IPS DF 4.7 (cell line): ENCODE measurements around the gene SLC27A3.
A peak's percentile ranks its signal among the peaks of the same experiment; 100 is the strongest.
"Not testable (repeated sequence)": the region's sequence is repeated elsewhere in the genome, so short reads cannot be mapped to it uniquely, and the experiment has no call there.

Source experiments
- DNase-seq: peaks from one replicate; pipeline ENCODE4 v3.0.0-alpha.2; 2013; ENCODE audit warnings: low spot score; ENCODE audit errors: extremely low read depth

The SLC27A3 gene

GRCh38 chr1:153760440-153760839, 14.8 kb upstream of the SLC27A3 start:
- no peak for DNase-seq

GRCh38 chr1:153763365-153764225, 11.6 kb upstream of the SLC27A3 start:
- no peak for DNase-seq

DNA sequence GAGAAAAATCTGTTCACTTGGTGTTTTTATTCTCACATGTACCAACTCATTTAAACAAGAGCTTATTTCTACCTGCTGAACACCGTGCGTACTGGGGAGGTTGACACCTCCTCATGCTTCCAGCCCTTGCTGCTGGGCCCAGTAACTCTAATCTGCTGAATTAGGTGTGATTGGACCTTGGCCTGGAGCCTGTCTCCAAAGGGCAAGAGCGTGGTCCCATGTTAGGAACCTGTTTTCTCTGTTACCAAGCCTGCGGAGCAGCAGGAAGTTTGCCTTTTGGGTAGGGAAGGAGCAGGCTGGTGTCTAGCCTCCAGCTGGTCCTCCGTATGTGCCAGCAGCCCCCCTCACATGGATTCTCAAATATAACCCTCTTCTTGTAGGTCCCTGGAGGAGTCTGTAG, 10.9 kb upstream of the SLC27A3 start:
- no peak for DNase-seq

- DNase-seq: not testable (repeated sequence)
Measured at GRCh38 chr1:153766663-153767062, 8.5 kb upstream of the SLC27A3 start.

- no peak for DNase-seq
Measured at GRCh38 chr1:153767519-153767918, 7.7 kb upstream of the SLC27A3 start.

DNA sequence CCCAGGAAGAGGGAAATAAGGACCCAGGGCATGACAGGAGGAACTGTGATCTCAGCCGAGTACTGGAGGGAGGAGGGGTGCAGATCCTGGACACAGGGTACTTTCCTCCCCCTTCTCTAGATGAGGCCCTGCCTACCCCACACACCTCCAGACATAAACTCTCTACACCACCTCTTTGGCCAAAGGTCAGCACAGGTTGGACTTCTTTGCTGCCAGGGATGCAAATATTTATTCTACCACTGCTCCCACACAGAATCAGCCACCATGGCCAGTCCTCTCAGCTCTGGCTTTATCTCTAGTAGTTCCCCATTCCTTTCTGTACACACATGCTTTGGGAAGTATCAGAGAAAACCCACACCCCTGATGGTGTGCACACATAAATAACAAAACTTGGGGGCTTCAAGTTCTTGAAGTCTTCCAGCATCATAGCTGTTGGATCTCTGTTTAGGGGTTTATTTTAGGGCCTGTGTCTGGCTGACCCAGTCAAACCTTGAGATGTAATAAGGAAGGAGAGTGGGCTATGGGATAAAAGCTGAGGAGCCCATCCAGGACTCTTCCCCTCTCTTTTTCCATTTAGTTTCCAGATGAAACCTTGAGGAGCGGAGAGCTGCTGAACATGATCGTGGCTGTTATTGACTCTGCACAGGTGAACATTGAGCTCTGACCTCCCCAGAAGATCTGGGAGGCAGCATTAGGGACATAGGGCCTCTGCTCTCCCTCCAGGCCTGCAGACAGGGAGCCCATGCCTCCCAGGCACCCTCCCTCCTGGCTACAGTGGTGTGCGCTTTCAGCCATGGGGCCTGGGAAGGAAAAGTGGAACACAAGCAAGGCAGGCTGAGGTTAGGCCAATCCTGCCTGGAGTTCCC, 6.7 kb upstream of the SLC27A3 start:
- no peak for DNase-seq

GRCh38 chr1:153769221-153769620, 6.0 kb upstream of the SLC27A3 start:
- DNase-seq: no peak

- no peak for DNase-seq
Measured at GRCh38 chr1:153770797-153771196, 4.4 kb upstream of the SLC27A3 start.

- no peak for DNase-seq
Measured at GRCh38 chr1:153771261-153771660, 3.9 kb upstream of the SLC27A3 start.

DNA sequence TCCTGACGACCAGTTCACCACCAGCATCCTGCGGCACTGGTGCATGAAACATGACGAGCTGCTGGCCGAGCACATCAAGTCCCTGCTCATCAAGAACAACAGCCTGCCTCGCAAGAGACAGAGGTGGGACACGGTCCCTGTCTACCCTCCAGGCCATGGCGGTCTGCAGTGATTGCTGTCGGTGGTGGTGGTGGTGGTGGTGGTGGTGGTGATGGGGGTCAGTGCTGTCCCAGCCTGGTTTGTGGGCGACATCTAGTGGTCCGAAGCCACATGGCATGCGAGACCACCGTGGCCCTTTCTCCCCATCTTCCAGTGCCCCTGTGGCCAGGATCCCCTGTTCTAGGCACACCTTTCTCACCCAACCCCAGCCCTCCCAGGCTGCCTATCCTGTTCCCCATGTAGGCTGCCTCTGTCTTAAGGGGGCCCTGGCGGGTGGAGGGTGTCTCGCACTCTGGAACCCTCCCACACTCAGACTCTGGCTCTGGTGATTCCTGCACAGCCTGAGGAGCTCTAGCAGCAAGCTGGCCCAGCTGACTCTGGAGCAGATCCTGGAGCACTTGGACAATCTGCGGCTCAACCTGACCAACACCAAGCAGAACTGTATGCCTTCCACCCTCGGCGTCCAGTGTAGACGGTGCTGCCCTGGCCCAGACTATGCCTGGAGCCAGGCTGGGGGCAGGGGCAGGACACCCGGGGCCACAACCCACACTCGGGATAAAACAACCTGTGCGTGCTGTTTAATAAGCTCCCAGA, 3.2 kb upstream of the SLC27A3 start:
- no peak for DNase-seq

DNA sequence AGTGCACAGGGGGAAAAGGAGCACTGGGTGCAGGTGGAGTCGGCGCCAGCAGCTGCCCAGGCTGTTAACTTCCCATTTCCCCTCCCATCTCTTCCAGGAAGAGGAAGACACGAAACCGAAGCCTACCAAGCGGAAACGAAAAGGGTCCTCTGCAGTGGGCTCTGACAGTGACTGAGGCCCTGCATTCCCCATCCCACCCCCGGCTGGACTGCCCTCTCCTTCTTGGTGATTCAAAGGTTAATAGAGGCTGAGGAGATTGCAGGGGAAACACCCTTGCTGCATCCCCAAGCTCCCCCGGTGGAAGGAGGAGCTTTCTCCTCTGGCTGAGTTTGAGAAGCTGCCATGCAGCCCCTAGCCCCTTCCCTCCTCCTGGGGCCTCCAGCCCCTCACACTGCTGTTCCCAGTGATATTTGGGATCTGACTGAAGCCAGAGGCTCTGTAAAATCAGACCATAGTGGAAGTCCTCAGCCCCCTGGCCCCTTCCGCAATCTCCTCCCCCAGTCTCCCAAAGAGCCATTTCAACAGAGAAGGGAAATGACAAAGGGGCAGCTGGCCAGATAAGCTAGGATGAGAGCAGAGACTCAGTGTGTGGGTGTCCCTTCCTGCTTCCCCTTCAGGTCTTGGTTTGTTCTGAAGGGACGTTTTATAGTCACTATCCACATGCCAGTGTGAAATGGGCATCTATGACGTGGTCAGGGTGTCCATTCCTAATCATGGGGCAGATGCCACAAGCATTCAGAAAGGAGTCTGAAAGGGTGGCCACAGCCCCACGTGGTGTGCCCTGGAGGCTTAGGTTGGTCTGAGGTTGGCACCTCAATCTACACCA, 1.9 kb upstream of the SLC27A3 start:
- no peak for DNase-seq

GRCh38 chr1:153774026-153774595, 1.1 kb upstream of the SLC27A3 start:
- no peak for DNase-seq

- peak; percentile 76 for DNase-seq
Measured at GRCh38 chr1:153775458-153776327, 486 bp downstream of the SLC27A3 start.

DNA sequence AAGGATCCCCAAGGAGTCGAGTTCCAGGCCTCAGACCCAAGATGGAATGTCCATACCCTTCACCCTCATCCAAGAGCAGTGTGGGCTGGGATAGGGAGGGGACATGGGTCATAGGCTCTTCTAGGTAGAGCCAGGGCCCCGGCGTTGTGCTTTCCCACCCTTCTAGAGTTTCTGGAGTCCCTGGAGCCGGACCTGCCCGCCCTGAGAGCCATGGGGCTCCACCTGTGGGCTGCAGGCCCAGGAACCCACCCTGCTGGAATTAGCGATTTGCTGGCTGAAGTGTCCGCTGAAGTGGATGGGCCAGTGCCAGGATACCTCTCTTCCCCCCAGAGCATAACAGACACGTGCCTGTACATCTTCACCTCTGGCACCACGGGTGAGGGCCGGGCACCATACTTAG, 1.1 kb downstream of the SLC27A3 start:
- DNase-seq: no peak

- DNase-seq: no peak
Measured at GRCh38 chr1:153776845-153777370, 1.7 kb downstream of the SLC27A3 start.

- DNase-seq: no peak
Measured at GRCh38 chr1:153777648-153778047, 2.4 kb downstream of the SLC27A3 start.

- no peak for DNase-seq
Measured at GRCh38 chr1:153778051-153778823, 3.0 kb downstream of the SLC27A3 start.

- no peak for DNase-seq
Measured at GRCh38 chr1:153778824-153779519, 3.8 kb downstream of the SLC27A3 start.
